Activated naive CD8-positive, alpha-beta T cell treated with anti-CD3 and anti-CD28 coated beads, Interleukin-2, amount 50 U/mL, for 24 hours (primary cell): ENCODE measurements around the gene RABGAP1L.
A peak's percentile ranks its signal among the peaks of the same experiment; 100 is the strongest.

Experiments
- ATAC-seq: fragments of 150-1000 bp; cut with Tn5 transposase; one replicate; pipeline ENCODE4 v1.10.0; 2021
- DNase-seq: peaks from one replicate; pipeline ENCODE4 v3.0.0; 2021
- H3K27ac Mint-ChIP-seq: one replicate; pipeline ENCODE4 v1.8.0; 2021; ENCODE audit warnings: mild to moderate bottlenecking, mixed read lengths
- H3K27me3 Mint-ChIP-seq: one replicate; pipeline ENCODE4 v1.8.0; 2021; ENCODE audit warnings: mixed read lengths
- H3K36me3 Mint-ChIP-seq: one replicate; pipeline ENCODE4 v1.8.0; 2021; ENCODE audit warnings: low read depth, mixed read lengths
- H3K4me1 Mint-ChIP-seq: one replicate; pipeline ENCODE4 v1.8.0; 2021; ENCODE audit warnings: mixed read lengths
- H3K4me3 Mint-ChIP-seq: one replicate; pipeline ENCODE4 v1.8.0; 2021; ENCODE audit warnings: mild to moderate bottlenecking, moderate library complexity, mixed read lengths
- H3K9me3 Mint-ChIP-seq: one replicate; pipeline ENCODE4 v1.8.0; 2021; ENCODE audit warnings: mixed read lengths

The RABGAP1L gene

DNA sequence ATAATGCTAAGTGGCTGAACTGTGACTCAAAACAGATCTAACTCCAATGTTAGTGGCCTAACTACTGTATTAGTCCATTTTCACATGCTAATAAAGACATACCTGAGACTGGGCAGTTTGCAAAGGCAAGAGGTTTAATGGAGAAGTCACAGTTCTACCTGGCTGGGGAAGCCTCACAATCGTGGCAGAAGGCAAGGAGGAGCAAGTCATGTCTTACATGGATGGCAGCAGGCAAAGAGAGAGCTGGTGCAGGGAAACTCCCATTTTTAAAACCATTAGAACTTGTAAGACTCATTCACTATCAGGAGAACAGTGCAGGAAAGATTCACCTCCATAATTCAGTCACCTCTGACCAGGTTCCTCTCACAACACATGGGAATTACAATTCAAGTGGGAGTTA is 760.8 kb downstream of the RABGAP1L start:
- no peak for ATAC-seq
- no peak overlapping the region for H3K27ac Mint-ChIP-seq
- no peak overlapping the region for H3K4me3 Mint-ChIP-seq
- H3K9me3 Mint-ChIP-seq: peaks cover 9% of the 10 kb centered on the region
- peaks cover 11% of the 10 kb centered on the region for H3K36me3 Mint-ChIP-seq
- no peaks in the 10 kb centered on the region for H3K27me3 Mint-ChIP-seq
- peaks cover 5% of the 10 kb centered on the region for H3K4me1 Mint-ChIP-seq
- DNase-seq: no peak

DNA sequence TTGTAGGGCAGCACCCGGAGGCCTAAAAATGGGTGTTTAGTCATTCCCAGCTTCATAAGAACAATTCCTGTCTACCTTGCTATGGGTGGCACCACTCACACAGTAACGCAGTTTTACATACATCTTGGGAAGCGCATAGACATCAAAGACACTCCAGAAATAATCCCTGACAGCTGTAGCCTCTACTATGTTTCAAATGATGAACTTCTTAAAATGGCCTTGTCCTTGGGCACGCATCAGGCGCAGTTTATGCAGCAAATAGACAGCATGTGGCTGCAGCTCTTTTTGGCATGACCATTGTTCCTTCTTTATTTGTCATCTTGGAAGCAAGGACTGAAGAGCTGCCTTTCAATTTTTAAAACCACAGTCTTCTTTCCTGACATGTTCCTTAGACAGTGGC is 762.8 kb downstream of the RABGAP1L start:
- no peaks in the 10 kb centered on the region for H3K27me3 Mint-ChIP-seq
- no peak overlapping the region for H3K27ac Mint-ChIP-seq
- no peak overlapping the region for H3K4me3 Mint-ChIP-seq
- peaks cover 9% of the 10 kb centered on the region for H3K9me3 Mint-ChIP-seq
- H3K36me3 Mint-ChIP-seq: peaks cover 13% of the 10 kb centered on the region
- no peak for ATAC-seq
- H3K4me1 Mint-ChIP-seq: no peaks in the 10 kb centered on the region
- DNase-seq: no peak

DNA sequence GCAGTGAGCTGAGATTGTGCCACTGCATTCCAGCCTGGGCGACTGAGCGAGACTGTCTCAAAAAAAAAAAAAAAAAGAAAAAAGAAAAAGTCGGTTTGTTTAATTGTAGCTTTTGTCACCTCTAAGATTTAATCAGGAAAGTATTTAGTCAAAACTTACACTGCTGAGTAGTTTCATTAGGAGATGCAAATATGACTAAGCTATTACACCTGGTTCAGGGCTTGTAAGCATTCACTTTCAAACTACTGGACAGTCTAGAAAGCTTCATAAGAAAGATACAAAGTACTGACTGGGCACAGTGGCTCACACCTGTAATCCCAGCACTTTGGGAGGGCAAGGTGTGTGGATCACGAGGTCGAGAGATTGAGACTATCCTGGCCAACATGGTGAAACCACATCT is 764.5 kb downstream of the RABGAP1L start:
- H3K4me3 Mint-ChIP-seq: no peak overlapping the region
- no peak overlapping the region for H3K27ac Mint-ChIP-seq
- no peaks in the 10 kb centered on the region for H3K4me1 Mint-ChIP-seq
- DNase-seq (no peak), ATAC-seq (no peak)
- H3K36me3 Mint-ChIP-seq: peaks cover 13% of the 10 kb centered on the region
- H3K27me3 Mint-ChIP-seq: no peaks in the 10 kb centered on the region
- H3K9me3 Mint-ChIP-seq: peaks cover 9% of the 10 kb centered on the region

DNA sequence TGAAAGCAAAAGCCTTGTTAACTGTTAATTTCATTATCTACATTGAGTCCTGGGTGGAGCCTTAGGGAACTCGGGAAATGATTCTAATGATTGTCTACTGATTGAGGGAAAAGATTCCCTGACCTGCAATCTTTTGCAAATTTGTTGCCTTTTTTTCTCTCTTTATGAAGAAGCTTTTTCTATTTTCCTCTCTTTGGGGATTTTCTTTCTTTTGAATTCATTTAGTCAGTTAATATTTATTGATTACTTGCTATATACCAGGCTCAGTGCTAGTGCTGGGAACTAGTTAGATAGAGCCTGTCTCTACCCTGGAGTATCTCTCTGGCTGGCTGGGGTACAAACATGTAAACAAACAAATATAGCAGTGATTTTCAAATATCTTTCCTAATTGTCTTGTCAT is 769.2 kb downstream of the RABGAP1L start:
- Mint-ChIP-seq H3K9me3 (peaks cover 5% of the 10 kb centered on the region), H3K36me3 (peaks cover 7% of the 10 kb centered on the region), H3K4me1 (no peaks in the 10 kb centered on the region), H3K27ac (no peak overlapping the region), H3K27me3 (no peaks in the 10 kb centered on the region), H3K4me3 (no peak overlapping the region)
- ATAC-seq (no peak), DNase-seq (no peak)

DNA sequence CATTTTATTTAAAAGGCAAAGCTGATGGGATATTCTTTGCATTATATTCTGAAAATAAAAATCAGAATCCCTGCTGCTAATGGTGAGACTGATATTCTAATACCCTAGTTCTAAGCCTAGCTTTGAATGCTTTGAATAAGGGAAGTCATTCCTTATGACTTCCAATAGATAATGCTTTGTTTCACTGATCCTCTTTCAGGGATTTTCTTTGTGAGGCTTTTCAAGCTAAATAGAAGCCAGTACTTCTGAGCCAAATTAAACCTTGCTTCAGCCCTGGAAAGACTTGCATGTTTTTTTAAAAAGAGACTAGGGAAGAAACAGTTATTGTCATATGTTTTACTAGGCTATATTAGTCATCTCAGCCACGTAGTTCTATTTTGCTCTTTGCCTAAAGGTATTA is 771.9 kb downstream of the RABGAP1L start:
- Mint-ChIP-seq H3K4me1 (no peaks in the 10 kb centered on the region), H3K27me3 (no peaks in the 10 kb centered on the region), H3K9me3 (no peaks in the 10 kb centered on the region), H3K27ac (no peak overlapping the region), H3K4me3 (no peak overlapping the region), H3K36me3 (no peaks in the 10 kb centered on the region)
- DNase-seq: no peak
- no peak for ATAC-seq

DNA sequence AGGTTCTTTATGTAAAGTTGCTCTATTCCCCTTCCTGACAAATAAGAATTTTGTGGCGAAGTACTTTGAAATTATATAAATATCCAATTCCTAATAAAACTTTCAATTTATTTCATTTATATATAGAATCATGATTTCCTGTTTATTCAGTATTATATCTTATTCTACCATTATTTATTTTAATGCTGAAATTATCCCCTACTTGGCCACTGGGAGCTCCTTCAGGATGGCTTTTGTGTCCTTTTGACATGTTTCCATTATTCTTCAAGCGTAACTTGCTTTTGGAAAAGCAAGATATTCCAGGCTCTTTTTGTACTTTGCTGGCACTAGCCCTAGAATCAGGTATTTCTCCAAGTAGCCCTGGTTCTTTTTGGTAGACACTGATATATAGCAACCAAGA is 773.3 kb downstream of the RABGAP1L start:
- no peak overlapping the region for H3K4me3 Mint-ChIP-seq

DNA sequence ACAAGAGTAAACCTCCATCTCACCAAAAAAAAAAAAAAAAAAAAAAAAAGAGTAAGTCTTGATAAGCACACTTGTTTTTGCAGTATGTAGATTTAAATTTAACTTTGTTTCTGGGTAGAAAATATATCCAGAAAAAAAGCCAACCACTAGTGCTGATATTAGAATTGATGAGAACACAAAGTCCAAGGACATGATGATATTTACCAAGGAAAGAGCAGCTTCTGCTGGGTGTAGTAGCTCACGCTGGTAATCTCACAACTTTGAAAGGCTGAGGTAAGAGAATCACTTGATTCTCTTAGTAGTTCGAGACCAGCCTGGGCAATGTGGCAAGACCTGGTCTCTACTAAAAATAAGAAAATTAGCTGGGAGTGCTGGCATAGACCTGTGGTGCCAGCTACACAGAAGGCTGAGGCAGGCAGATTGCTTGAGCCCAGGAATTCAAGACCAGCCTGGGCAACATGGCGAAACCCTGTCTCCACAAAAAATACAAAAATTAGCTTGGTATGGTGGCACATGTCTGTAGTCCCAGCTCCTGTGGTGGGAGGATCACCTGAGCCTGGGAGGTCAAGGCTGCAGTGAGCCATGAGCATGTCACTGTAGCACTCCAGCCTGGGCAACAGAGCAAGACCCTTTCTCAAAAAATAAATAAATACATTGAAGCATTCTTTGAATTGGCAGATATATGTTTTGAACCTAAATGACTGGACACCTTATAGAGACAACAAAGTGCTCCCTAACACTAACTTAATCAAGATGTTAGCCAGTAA is 776.8 kb downstream of the RABGAP1L start:
- Mint-ChIP-seq H3K9me3 (no peaks in the 10 kb centered on the region), H3K27me3 (no peaks in the 10 kb centered on the region), H3K4me3 (no peak overlapping the region), H3K4me1 (peaks cover 13% of the 10 kb centered on the region), H3K27ac (no peak overlapping the region), H3K36me3 (no peaks in the 10 kb centered on the region)
- ATAC-seq (no peak), DNase-seq (no peak)

More for the DNA sequence above, 773.3 kb downstream of the RABGAP1L start:
- Mint-ChIP-seq H3K27me3 (no peaks in the 10 kb centered on the region), H3K36me3 (no peaks in the 10 kb centered on the region), H3K27ac (no peak overlapping the region), H3K9me3 (no peaks in the 10 kb centered on the region), H3K4me1 (no peaks in the 10 kb centered on the region)
- DNase-seq: no peak
- ATAC-seq: no peak

DNA sequence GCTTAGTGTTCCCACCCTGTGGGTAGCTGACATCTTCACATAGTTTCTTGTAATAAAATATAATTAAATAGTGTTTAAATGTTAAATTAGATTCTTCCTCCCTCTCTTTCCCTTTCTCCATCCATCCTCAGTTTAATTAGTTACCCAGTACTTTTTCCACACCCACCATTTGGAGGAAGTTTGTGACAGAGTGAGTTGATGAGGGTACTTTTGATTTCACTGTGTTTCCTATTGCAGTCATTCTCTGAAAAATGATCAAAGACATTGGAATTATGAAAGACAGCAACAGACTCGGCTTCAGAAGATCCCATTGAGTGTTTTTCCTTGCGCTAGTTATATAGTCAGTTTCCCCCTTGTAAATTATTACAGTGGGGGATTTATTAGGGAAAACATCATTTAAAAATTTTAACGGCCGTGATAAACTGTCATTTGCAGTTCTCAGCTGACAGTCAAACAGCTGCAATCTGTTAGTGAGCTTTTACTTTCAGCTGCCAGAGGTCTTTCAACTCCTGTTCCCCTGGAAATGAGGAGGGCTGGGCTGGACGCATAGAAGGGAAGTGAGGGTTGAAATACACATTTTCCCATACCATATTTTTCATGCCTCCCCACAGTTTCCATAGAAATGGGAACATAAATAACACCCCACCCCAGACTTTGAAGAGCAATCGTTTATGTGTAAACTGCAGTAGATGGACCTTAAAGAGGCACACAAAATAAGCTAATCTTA is 779.1 kb downstream of the RABGAP1L start:
- no peak overlapping the region for H3K4me3 Mint-ChIP-seq
- H3K4me1 Mint-ChIP-seq: peaks cover 13% of the 10 kb centered on the region
- peak overlapping the region; percentile 37 for H3K27ac Mint-ChIP-seq
- DNase-seq: no peak
- H3K36me3 Mint-ChIP-seq: no peaks in the 10 kb centered on the region
- H3K9me3 Mint-ChIP-seq: no peaks in the 10 kb centered on the region
- H3K27me3 Mint-ChIP-seq: no peaks in the 10 kb centered on the region
- ATAC-seq: peak; percentile 54

DNA sequence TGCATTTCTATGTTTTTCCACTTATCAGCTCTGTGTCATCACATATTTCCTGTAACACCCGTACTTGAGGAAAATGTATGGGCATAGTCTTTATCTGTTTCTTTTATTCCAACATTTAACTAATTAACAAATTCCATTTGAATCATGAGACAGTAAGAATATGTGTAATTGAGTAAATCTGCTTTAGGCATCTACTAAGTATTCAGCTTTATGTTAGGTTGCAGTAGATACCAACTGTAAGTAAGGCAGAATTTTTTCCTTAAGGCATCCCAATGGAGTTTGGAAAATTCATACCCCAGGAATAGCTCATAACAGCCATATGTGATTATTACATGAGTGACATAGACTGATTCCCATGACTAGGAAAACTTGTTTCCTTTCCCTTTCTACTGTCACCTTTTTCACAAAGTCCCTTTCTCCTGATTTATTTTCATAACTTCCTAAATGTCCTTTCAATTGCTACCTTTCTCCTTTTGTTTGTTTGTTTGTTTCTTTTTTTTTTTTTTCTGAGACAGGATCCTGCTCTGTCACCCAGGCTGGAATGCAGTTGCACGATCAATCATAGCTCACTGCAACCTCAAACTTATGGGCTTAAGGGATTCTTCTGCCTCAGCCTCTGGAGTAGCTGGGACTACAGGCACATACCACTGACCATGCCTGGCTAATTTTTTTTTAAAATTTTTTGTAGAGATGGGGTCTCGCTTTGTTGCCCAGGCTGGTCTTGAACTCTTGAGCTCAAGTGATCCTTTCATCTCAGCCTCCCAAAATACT is 780.6 kb downstream of the RABGAP1L start:
- Mint-ChIP-seq H3K27ac (no peak overlapping the region), H3K36me3 (no peaks in the 10 kb centered on the region), H3K27me3 (no peaks in the 10 kb centered on the region), H3K4me3 (no peak overlapping the region), H3K9me3 (no peaks in the 10 kb centered on the region), H3K4me1 (peaks cover 13% of the 10 kb centered on the region)
- ATAC-seq: no peak
- DNase-seq: no peak

DNA sequence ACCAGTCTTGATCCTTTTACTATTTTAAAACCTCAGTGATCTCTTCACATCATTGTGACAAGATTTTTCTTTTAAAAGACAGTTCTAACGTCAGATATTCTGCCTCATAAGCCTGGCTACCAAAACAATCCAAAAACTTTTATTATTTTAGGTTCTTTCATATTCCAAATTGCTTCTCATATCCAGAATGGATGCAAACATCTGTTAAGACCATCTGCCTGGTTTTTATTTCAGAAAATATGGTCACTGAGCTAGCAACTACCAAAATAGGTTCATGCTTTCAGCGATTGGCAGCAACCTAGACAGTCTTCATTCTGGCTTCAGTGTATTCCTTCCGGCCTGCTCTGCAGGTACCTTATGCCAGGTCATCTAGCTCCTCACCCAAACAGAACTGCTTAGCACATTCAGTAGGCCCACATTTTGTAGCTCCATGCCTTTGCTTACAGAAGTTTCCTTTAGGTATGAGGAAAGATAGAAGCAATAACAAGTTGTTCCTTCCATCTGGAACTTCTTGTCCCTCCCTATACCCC is 781.4 kb downstream of the RABGAP1L start:
- H3K9me3 Mint-ChIP-seq: no peaks in the 10 kb centered on the region

DNA sequence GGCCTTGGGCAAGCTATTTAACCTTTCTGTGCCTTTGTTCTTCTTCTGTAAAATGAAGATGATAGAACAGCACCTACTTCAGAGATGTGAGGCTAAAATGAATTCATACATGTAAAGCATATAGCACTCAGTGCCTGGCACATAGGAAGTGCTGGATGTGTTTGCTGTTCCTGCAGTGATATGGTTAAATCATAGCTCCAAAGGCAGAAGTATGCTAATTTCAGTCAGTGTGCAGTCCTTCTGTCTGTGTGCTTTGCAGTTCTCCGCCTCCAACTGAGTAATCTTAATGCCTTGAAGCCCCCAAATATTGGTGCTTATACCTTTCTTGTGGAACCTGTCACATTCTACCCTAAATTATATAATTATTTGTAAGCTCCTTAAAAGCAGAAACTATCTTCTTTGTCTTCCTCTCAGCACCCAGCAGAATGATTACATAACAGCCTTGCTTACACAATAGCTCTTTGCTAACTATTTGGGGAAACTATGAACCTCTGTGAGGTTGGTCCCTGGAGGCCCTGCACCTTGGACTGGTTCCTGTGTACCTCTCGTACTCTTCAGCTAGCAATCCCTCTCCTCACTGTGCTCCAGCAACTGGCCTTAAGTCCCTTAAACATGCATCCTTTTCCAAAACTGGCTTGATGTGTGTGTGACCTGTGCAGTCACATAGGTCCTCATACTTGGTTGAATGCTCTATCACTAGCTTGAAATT is 783.4 kb downstream of the RABGAP1L start:
- H3K27ac Mint-ChIP-seq: no peak overlapping the region
- H3K27me3 Mint-ChIP-seq: no peaks in the 10 kb centered on the region
- ATAC-seq: no peak
- H3K4me3 Mint-ChIP-seq: no peak overlapping the region
- no peaks in the 10 kb centered on the region for H3K9me3 Mint-ChIP-seq
- DNase-seq: no peak
- no peaks in the 10 kb centered on the region for H3K36me3 Mint-ChIP-seq
- peaks cover 13% of the 10 kb centered on the region for H3K4me1 Mint-ChIP-seq

More for the DNA sequence above, 781.4 kb downstream of the RABGAP1L start:
- peaks cover 13% of the 10 kb centered on the region for H3K4me1 Mint-ChIP-seq
- H3K4me3 Mint-ChIP-seq: no peak overlapping the region
- no peaks in the 10 kb centered on the region for H3K27me3 Mint-ChIP-seq
- H3K27ac Mint-ChIP-seq: no peak overlapping the region
- no peaks in the 10 kb centered on the region for H3K36me3 Mint-ChIP-seq
- DNase-seq (no peak), ATAC-seq (no peak)

DNA sequence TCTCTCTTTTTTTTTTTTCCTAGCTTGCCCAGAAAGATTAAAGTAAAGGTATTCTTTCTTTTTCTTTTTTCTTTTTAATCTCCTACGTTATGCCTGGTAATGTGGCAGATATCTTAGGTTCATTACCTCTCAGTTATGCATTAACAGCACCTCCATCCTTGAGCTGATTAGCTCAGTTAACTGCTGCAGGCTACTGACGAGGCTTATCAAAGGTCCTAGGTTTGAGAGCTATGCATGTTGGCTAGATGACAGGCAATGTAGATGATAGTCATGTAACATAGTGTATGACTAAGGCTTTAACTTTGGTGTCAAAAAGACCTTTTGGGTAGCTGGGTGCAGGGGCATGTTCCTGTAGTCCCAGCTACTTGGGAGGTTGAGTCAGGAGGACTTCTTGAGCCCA is 786.7 kb downstream of the RABGAP1L start:
- H3K27ac Mint-ChIP-seq: no peak overlapping the region
- H3K4me3 Mint-ChIP-seq: no peak overlapping the region
- H3K36me3 Mint-ChIP-seq: no peaks in the 10 kb centered on the region
- no peak for DNase-seq
- ATAC-seq: no peak
- H3K27me3 Mint-ChIP-seq: no peaks in the 10 kb centered on the region
- H3K4me1 Mint-ChIP-seq: no peaks in the 10 kb centered on the region
- no peaks in the 10 kb centered on the region for H3K9me3 Mint-ChIP-seq

DNA sequence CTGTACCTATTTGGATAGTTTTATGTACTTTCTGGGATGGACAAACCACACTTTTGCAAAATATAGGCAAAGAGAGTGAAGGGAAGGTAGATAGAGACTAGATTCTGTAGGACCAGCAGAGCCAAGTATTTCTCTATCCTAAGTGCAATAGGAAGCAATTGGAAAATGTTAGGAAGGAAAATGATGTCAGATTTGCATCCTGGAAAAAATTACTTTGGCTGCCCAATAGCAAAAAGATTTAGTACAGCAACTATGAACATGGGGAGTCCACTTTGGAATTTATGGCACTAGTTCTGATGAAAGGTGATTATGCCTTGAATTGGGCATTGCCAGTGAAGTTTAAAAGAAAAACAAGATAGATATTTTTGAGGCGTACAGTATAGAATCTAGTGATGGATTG is 789.7 kb downstream of the RABGAP1L start:
- no peak for ATAC-seq

DNA sequence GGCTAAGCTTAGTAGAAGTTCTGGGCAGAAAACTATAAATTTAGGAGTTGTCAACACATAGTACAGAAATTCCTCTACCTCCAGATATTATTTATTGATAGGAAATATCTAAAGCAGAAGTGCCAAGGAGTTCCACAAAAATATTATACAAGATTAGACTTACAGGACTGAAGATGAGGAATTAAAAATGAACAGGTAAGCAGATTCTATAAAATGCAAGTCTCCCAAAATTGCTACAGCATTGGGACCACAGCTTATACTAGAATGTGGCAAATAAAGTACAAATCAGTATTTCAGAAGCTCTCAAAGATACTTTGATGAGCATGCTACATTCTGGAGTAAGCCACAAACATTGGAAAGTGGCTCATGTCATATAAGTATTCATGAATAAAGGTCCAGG is 790.3 kb downstream of the RABGAP1L start:
- Mint-ChIP-seq H3K27ac (no peak overlapping the region), H3K27me3 (no peaks in the 10 kb centered on the region), H3K4me3 (no peak overlapping the region), H3K4me1 (peaks cover 11% of the 10 kb centered on the region), H3K9me3 (no peaks in the 10 kb centered on the region), H3K36me3 (no peaks in the 10 kb centered on the region)
- ATAC-seq: no peak
- no peak for DNase-seq

More for the DNA sequence above, 789.7 kb downstream of the RABGAP1L start:
- no peaks in the 10 kb centered on the region for H3K36me3 Mint-ChIP-seq
- no peaks in the 10 kb centered on the region for H3K9me3 Mint-ChIP-seq
- H3K27me3 Mint-ChIP-seq: no peaks in the 10 kb centered on the region
- no peak for DNase-seq
- no peak overlapping the region for H3K4me3 Mint-ChIP-seq
- H3K4me1 Mint-ChIP-seq: peaks cover 7% of the 10 kb centered on the region
- no peak overlapping the region for H3K27ac Mint-ChIP-seq
